Amniotic epithelial cell (primary cell): ENCODE measurements around the gene JAKMIP2.
"Not testable (repeated sequence)": the region's sequence is repeated elsewhere in the genome, so short reads cannot be mapped to it uniquely, and the experiment has no call there.

ENCODE experiments used
- DNase-seq: peaks from one replicate; pipeline ENCODE4 v3.0.0-alpha.2; 2010; ENCODE audit warnings: low read depth

JAKMIP2 gene

GRCh38 chr5:147782110-147783028 is at the start of gene JAKMIP2:
Gene JAKMIP2, minus strand, starts transcription at chr5:147782728. Its CDS starts 110,922 bp downstream, at chr5:147671806.
- DNase-seq = peak; percentile 49

GRCh38 chr5:147831465-147831864 is 48.9 kb upstream of the JAKMIP2 start, which contains the start of gene SPINK1:
Gene SPINK1, minus strand, starts transcription at chr5:147831671. Its CDS starts 94 bp downstream, at chr5:147831577.
- DNase-seq = no peak

DNA sequence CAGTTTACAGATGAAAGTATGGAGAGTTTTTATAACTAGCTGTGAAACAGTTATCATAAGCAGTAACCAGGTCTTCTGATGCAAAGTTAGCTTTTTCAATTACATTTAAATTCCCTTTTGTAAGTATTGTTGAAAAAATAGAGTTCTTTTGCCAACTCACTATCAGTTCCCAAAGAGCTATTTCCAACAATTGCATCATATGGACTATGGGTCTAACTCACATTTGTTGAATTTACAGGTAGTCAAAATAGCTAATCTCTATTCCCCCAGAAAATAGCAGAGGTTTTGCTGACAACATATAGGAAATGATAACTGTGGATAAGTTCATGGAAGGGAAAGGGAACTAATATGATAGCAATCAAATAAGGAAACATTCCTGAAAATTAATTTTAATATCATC is 47.5 kb upstream of the JAKMIP2 start:
- DNase-seq = no peak

DNA sequence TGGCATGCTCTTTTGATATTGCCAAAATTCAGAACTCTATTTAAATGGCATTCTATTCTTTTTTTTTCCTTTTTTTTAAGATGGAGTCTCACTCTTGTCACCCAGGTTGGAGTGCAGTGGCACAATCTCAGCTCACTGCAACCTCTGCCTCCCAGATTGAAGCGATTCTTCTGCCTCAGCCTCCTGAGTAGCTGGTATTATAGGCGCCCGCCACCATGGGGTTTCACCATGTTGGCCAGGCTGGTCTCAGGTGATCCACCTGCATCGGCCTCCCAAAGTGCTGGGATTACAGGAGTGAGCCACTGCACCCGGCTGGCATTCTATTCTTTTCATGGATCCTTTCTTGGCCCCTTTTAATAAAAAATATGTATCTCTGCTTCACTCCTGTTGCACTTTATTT is 44.5 kb upstream of the JAKMIP2 start:
- not testable (repeated sequence) for DNase-seq

DNA sequence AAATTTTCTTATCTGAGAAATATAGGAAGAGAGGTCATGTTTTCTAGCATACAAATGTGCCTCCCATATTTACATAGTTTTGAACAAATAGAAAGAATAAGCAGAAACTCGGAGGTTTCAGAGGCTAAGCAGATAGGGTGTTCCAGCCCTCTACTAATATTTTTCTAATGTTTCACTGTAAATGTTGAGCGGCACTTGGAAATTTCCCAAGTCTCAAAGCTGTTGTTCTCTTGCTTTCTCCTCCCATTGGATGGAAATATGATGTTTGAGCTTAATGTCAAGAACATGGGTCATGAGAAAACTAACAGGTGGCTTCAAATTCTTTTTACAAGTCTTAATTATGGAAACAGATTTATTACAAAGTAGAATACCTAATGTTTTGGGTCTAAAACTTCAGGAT is 43.8 kb upstream of the JAKMIP2 start:
- DNase-seq = no peak

GRCh38 chr5:147822686-147823491 is 40.4 kb upstream of the JAKMIP2 start:
- peak; percentile 64 for DNase-seq

GRCh38 chr5:147822222-147822621 is 39.7 kb upstream of the JAKMIP2 start:
- not testable (repeated sequence) for DNase-seq

GRCh38 chr5:147821766-147822165 is 39.2 kb upstream of the JAKMIP2 start:
- no peak for DNase-seq

GRCh38 chr5:147819261-147819770 is 36.8 kb upstream of the JAKMIP2 start:
- no peak for DNase-seq

DNA sequence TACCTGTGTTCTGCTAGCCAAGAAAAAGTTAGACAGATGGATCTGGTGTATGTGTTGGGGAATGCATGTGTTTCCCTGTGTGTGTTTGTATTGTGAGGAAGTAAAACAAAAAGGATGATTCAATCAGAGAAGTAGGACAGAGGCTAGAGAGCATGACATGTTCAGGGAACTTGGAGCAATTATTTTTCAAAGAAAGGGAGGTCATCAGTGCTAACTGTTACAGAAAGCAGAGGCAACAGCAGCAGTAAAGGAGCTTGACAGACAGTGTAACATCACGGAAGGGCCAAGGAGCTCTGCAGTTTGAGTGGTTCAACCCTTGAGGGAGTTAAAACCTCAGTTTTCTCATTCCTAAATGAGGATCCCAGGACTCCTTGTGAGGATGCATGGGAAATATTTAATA is 35.8 kb upstream of the JAKMIP2 start:
- no peak for DNase-seq

DNA sequence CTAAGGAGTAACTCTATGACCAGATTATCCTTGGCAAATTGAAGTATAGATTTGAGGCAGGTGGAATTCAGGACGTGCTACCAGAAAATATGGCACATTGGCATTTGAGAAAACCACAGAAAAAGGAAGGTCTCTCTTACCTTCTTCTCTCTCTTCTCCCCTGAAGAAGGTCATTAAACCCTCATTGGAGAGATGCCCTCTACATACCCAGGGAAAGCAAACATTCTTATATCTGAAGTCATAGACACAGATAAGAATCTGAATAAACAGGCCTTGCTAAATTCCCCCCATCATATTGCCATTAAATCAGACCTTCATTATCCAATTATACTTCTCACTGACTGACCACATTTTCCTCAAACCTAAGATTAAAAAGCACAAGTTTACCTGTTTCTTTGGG is 31.2 kb upstream of the JAKMIP2 start:
- DNase-seq = no peak

- DNase-seq = peak; percentile 11
Measured at GRCh38 chr5:147809830-147810666, 27.5 kb upstream of the JAKMIP2 start.

DNA sequence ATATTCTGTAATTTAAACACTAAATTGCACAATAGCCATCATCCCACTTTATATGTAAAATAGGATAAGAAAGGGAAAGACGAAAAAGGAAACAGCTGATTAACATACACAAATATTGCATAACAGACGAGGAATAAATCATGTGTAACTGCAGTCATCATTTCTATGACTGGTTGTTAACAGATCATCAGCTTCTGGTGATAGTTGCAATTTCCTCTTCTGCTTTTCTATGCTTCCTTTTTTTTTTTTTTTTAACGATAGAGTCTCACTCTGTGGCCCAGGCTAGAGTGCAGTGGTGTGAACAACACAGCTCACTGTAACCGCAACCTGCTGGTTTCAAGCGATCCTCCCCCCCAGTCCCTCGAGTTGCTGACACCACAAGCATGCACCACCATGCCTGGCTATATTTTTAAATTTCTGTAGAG is 22.5 kb upstream of the JAKMIP2 start:
- peak; percentile 14 for DNase-seq

GRCh38 chr5:147804334-147804733 is 21.8 kb upstream of the JAKMIP2 start:
- no peak for DNase-seq

- no peak for DNase-seq
Measured at GRCh38 chr5:147803926-147804325, 21.4 kb upstream of the JAKMIP2 start.

- DNase-seq = not testable (repeated sequence)
Measured at GRCh38 chr5:147803161-147803560, 20.6 kb upstream of the JAKMIP2 start.

- DNase-seq = no peak
Measured at GRCh38 chr5:147801461-147801860, 18.9 kb upstream of the JAKMIP2 start.

DNA sequence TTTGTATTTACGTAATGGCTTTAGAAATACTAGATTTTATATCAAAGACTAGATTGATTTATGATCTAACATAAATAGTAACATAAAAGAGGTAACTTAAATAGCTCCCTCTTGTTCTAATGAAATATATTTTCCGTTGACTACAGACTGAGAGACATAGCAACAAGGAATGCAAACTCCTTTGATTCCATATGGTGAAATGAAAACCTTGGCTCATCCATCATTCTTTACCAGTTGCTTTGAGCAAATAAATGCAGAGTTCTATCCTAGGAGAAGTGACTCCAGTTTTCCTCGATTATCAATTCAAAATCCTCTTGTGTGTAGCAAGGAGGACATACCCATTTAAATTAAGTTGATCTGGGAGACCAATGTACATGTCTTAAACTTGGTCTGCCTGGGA is 18.0 kb upstream of the JAKMIP2 start:
- no peak for DNase-seq

DNA sequence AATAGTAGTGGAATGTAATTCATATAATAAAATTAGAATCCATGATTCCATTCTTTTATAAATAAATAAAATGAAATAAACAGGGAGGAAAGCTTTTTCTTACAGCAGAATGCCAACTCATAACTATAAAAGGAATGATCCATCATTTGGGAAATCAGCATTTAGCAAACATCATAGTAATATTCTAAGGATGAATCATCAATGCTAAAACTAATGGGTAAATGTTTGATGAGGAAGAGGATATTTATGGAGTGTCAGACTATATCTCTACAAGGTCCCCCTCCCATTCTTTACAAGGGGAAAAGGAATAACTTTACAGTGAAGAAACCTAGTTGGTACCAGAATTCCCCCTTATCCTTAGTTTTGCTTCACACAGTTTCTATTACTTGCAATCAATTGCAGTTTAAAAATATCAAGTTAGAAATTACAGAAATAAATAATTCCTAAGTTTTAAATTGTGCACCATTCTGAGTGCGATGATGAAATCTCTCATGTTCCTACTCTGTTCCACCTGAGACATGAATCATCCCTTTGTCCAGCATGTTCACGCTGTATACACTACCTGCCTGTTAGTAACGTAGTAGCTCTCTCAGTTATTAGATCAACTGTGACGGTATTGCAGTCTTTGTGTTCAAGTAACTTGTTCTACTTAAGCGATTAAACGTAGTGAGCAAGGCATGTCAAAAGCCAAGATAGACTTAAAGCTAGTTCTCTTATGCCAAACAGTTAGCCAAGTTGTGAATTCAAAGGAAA is 14.2 kb upstream of the JAKMIP2 start:
- DNase-seq = no peak

DNA sequence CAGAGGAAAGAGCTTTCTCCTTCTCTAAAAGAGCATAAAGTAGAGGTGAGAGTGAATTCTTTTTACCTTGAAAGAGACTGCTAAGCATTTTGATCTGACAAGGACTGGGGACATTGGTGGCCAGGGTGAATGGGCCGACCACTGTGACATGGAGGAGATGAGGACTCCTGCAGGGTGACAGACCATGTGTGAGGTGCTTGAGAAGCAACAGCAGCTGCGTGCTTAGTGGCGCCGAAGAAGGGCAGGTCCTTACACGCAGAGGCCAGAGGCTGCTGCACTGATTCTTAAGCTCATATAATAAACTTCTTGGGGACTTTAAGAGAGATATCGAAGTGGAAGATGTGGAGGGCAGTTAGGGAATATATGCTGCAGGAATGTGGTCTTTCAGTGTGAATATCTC is 8.7 kb upstream of the JAKMIP2 start:
- DNase-seq = no peak

DNA sequence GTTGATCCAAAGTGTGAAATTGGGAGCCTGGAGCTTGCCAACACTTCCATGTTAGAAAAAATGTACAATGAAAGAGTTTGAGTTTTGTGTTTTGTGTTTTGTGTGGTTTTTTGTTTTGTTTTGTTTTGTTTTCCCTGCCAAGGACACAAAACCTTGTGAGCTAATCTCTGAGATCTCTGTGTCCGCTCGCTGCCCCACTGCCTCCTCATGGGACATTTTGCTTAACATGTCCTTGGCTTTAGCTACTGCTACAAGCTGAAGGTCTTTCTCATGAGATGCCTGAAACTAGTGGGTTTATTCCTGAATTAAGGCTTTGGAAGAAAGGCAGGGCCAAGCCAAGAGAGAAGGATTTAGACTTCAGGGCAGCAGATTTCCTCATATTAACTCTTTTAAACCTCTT is 7.3 kb upstream of the JAKMIP2 start:
- no peak for DNase-seq
